H1 (cell line): ENCODE measurements around the gene DNMT1. TPM values are rescaled to one million over a fixed set of nuclear protein-coding genes. Genes with fewer than 3 reads are reported as not detected.
"Not testable (repeated sequence)": the region's sequence is repeated elsewhere in the genome, so short reads cannot be mapped to it uniquely, and the experiment has no call there.

Source experiments
- CTCF ChIA-PET: fragments of 300-600 bp; sonication (Branson Sonifier 250); formaldehyde crosslinking; loops from one replicate; lab custom pipeline; 2021; ENCODE audit not compliant: partially characterized antibody; lab: Charles Lee
- POLR2A ChIA-PET: fragments of 300-600 bp; sonication (Branson Sonifier 250); formaldehyde crosslinking; loops from one replicate; lab custom pipeline; 2021; ENCODE audit warnings: inconsistent platforms; ENCODE audit not compliant: partially characterized antibody; lab: Charles Lee
- DNase-seq, 2 experiments: peaks; one replicate each; pipeline versions ENCODE4 v3.0.0 to v3.0.0-alpha.2; 2010 to 2022; ENCODE audit warnings: low spot score in 2 of 2, low read depth in 1 of 2, mixed read lengths in 1 of 2
- FAIRE-seq: peaks from 2 replicates; lab custom pipeline; 2011; peaks lifted over from hg19 to GRCh38; lab: Jason Lieb, UNC
- H2AFZ ChIP-seq: 2 replicates; pipeline ENCODE4 v1.8.1; 2012; ENCODE audit warnings: low read length, inconsistent platforms
- H2AK5ac ChIP-seq: 2 replicates; pipeline ENCODE4 v1.6.1; 2013; ENCODE audit warnings: low read depth, low read length
- H2BK120ac ChIP-seq: replicated peaks from 2 replicates; pipeline ENCODE3; 2013; ENCODE audit warnings: low read depth, low read length, inconsistent platforms
- H2BK12ac ChIP-seq: 2 replicates; pipeline ENCODE4 v1.6.1; 2013; ENCODE audit warnings: low read depth, low read length
- H2BK15ac ChIP-seq: 2 replicates; pipeline ENCODE4 v1.6.1; 2013; ENCODE audit warnings: low read length
- H2BK20ac ChIP-seq: 2 replicates; pipeline ENCODE4 v1.6.1; 2013; ENCODE audit warnings: low read length
- H2BK5ac ChIP-seq: 2 replicates; pipeline ENCODE4 v1.6.1; 2013; ENCODE audit warnings: low read depth, low read length
- H3K14ac ChIP-seq: 2 replicates; pipeline ENCODE4 v1.6.1; 2013; ENCODE audit warnings: inconsistent platforms; ENCODE audit not compliant: insufficient read length
- H3K18ac ChIP-seq: 2 replicates; pipeline ENCODE4 v1.6.1; 2013; ENCODE audit warnings: low read length; ENCODE audit errors: extremely low read depth
- H3K23ac ChIP-seq: 2 replicates; pipeline ENCODE4 v1.6.1; 2013; ENCODE audit warnings: inconsistent platforms; ENCODE audit not compliant: insufficient read length
- H3K23me2 ChIP-seq: 2 replicates; pipeline ENCODE4 v1.6.1; 2013; ENCODE audit warnings: low read depth, low read length
- H3K27ac ChIP-seq: 2 replicates; pipeline ENCODE4 v1.6.1; 2011; ENCODE audit warnings: low read depth, low read length, inconsistent platforms
- H3K27me3 ChIP-seq, 4 experiments: replicated peaks in 1 of 4; 1 replicate in 1 of 4; 2 replicates in 3 of 4; pipeline versions ENCODE4 v1.6.1 to v1.8.1; 2011 to 2013; ENCODE audit warnings: low read length in 3 of 4, mild to moderate bottlenecking in 3 of 4, inconsistent platforms in 2 of 4, mixed read lengths in 2 of 4, moderate library complexity in 1 of 4; ENCODE audit not compliant: control insufficient read depth in 3 of 4, insufficient read depth in 3 of 4; ENCODE audit errors: extremely low read depth in 1 of 4
- H3K36me3 ChIP-seq, 4 experiments: 2 replicates each; pipeline versions ENCODE4 v1.6.1 to v1.8.1; 2011 to 2013; ENCODE audit warnings: mild to moderate bottlenecking in 4 of 4, low read length in 3 of 4, moderate library complexity in 2 of 4, control low read depth in 1 of 4, inconsistent platforms in 1 of 4; ENCODE audit not compliant: insufficient read depth in 4 of 4, control insufficient read depth in 2 of 4
- H3K4ac ChIP-seq: replicated peaks from 2 replicates; pipeline ENCODE3; 2013; ENCODE audit warnings: low read length, low read depth, mixed read lengths, inconsistent platforms; ENCODE audit not compliant: insufficient read length
- H3K4me1 ChIP-seq, 4 experiments: replicated peaks in 1 of 4; 1 replicate in 1 of 4; 2 replicates in 3 of 4; pipeline versions ENCODE4 v1.6.1 to v1.8.1; 2011 to 2013; ENCODE audit warnings: low read length in 3 of 4, inconsistent platforms in 2 of 4, mixed read lengths in 1 of 4; ENCODE audit not compliant: insufficient read depth in 4 of 4, control insufficient read depth in 3 of 4
- H3K4me2 ChIP-seq, 2 experiments: 2 replicates each; pipeline versions ENCODE4 v1.6.1 to v1.8.1; 2011 to 2013; ENCODE audit warnings: low read depth in 2 of 2, low read length in 2 of 2, control low read depth in 1 of 2, inconsistent platforms in 1 of 2, mild to moderate bottlenecking in 1 of 2; ENCODE audit not compliant: insufficient read depth in 1 of 2
- H3K4me3 ChIP-seq, 4 experiments: fragments of 200-600, 300-600 bp in 1 of 4; sonication (generic), shearing (Covaris generic), sonication (Bioruptor Twin) in 1 of 4; 2 replicates each; pipeline versions ENCODE4 v1.5.1 to v1.8.1; 2011 to 2016; ENCODE audit warnings: low read length in 4 of 4, low read depth in 3 of 4, control low read depth in 2 of 4, inconsistent platforms in 2 of 4, mild to moderate bottlenecking in 2 of 4, mixed read lengths in 1 of 4, moderate library complexity in 1 of 4; ENCODE audit not compliant: insufficient read depth in 2 of 4; ENCODE audit errors: extremely low read depth in 1 of 4
- H3K56ac ChIP-seq: replicated peaks from 2 replicates; pipeline ENCODE3; 2013; ENCODE audit warnings: low read depth, mild to moderate bottlenecking, mixed read lengths, low read length, inconsistent platforms; ENCODE audit not compliant: insufficient read length
- H3K79me1 ChIP-seq: 2 replicates; pipeline ENCODE4 v1.6.1; 2013; ENCODE audit warnings: low read depth, low read length, control low read depth
- H3K79me2 ChIP-seq, 2 experiments: 2 replicates each; pipeline versions ENCODE4 v1.6.1 to v1.8.1; 2012 to 2013; ENCODE audit warnings: low read length in 2 of 2, mild to moderate bottlenecking in 2 of 2, inconsistent platforms in 1 of 2; ENCODE audit not compliant: insufficient read depth in 2 of 2, control insufficient read depth in 1 of 2
- H3K9ac ChIP-seq, 4 experiments: replicated peaks in 1 of 4; 1 replicate in 1 of 4; 2 replicates in 3 of 4; pipeline versions ENCODE4 v1.6.1 to v1.8.1; 2011 to 2013; ENCODE audit warnings: low read depth in 3 of 4, low read length in 3 of 4, control low read depth in 2 of 4, mild to moderate bottlenecking in 2 of 4, moderate library complexity in 2 of 4, inconsistent platforms in 1 of 4; ENCODE audit errors: extremely low read depth in 1 of 4
- H3K9me3 ChIP-seq, 2 experiments: 2 replicates each; pipeline versions ENCODE4 v1.6.1 to v1.8.1; 2012 to 2013; ENCODE audit warnings: mild to moderate bottlenecking in 2 of 2, moderate library complexity in 2 of 2, control low read depth in 1 of 2, inconsistent platforms in 1 of 2, low read depth in 1 of 2, low read length in 1 of 2, mixed read lengths in 1 of 2; ENCODE audit not compliant: insufficient read depth in 2 of 2
- H4K20me1 ChIP-seq, 2 experiments: replicated peaks in 1 of 2; 2 replicates each; pipeline versions ENCODE3 to v1.8.1; 2011 to 2013; ENCODE audit warnings: inconsistent platforms in 2 of 2, low read length in 2 of 2, mild to moderate bottlenecking in 1 of 2; ENCODE audit not compliant: insufficient read depth in 2 of 2, control insufficient read depth in 1 of 2
- H4K5ac ChIP-seq: 2 replicates; pipeline ENCODE4 v1.6.1; 2013; ENCODE audit warnings: low read length, low read depth, mixed read lengths, inconsistent platforms; ENCODE audit not compliant: insufficient read length
- H4K8ac ChIP-seq: 2 replicates; pipeline ENCODE4 v1.8.0; 2013; ENCODE audit warnings: mild to moderate bottlenecking, moderate library complexity, low read length, inconsistent platforms; ENCODE audit not compliant: insufficient read depth; ENCODE audit errors: extremely low read depth
- H4K91ac ChIP-seq: replicated peaks from 2 replicates; pipeline ENCODE3; 2013; ENCODE audit warnings: low read length, mixed read lengths, inconsistent platforms; ENCODE audit not compliant: insufficient read length
- EGR1 ChIP-seq: IDR thresholded peaks from 2 replicates; pipeline ENCODE4 v1.6.1; 2011; ENCODE audit warnings: low read depth, low read length, borderline replicate concordance
- GABPA ChIP-seq: IDR thresholded peaks from 2 replicates; pipeline ENCODE4 v1.6.1; 2011; ENCODE audit warnings: mild to moderate bottlenecking, low read length, moderate library complexity, borderline replicate concordance; ENCODE audit not compliant: insufficient read depth
- POLR2AphosphoS5 ChIP-seq: IDR thresholded peaks from 2 replicates; pipeline ENCODE4 v1.6.1; 2011; ENCODE audit warnings: low read depth, low read length
- SP2 ChIP-seq: IDR thresholded peaks from 2 replicates; pipeline ENCODE4 v1.6.1; 2012; ENCODE audit warnings: mild to moderate bottlenecking, low read length, inconsistent platforms
- SUZ12 ChIP-seq: fragments of 200-600 bp; sonication (generic); IDR thresholded peaks from 2 replicates; pipeline ENCODE4 v1.6.1; 2012; ENCODE audit warnings: mild to moderate bottlenecking, inconsistent platforms, low read length, moderate library complexity, mixed read lengths
- YY1 ChIP-seq: IDR thresholded peaks from 2 replicates; pipeline ENCODE4 v1.6.1; 2011; ENCODE audit warnings: low read depth, mild to moderate bottlenecking, low read length
- WGBS, 2 experiments: shearing (Covaris generic) in 1 of 2; methylation state at CpG; one replicate each; pipeline versions ENCODE4 v1.1.6 to v1.1.7; 2013 to 2015; ENCODE audit warnings: low lambda C conversion rate in 2 of 2, mixed read lengths in 2 of 2, inconsistent platforms in 1 of 2, low coverage in 1 of 2, missing lambda C conversion rate in 1 of 2; ENCODE audit not compliant: insufficient replicate concordance in 2 of 2, insufficient coverage in 1 of 2, insufficient read length in 1 of 2; ENCODE audit errors: extremely low coverage in 1 of 2, missing lambda C conversion rate in 1 of 2; 5-methylcytosine and 5-hydroxymethylcytosine counted together
- polyA plus RNA-seq, 7 experiments: library from polyadenylated mRNA; depleted of rRNA in 3 of 7; stranded (reverse) in 5 of 7; unstranded in 2 of 7; fragments of >200 nt in 5 of 7; fragments of 200-250 nt in 2 of 7; gene quantifications; 1 replicate in 5 of 7; 2 replicates in 1 of 7; 4 replicates in 1 of 7; pipeline versions ENCODE4 v1.2.1 to v1.2.3, GENCODE V29; 2011 to 2013; ENCODE audit warnings: missing spikeins in 2 of 7, mixed read lengths in 2 of 7
- total RNA-seq: library from RNA; stranded (reverse); fragmentation: NEBNext Ultra II Directional; extraction: Animal tissue kit (Norgen Biotek cat#: 25700); gene quantifications from 2 replicates; pipeline ENCODE4 v1.2.1, GENCODE V29; 2021
- TF ChIP-seq, protein P1 (sequence below), 3 experiments: IDR thresholded peaks; 1 replicate in 2 of 3; 2 replicates in 1 of 3; pipeline versions ENCODE4 v1.5.1 to v1.6.1; 2011; ENCODE audit warnings: low read length in 3 of 3, mild to moderate bottlenecking in 3 of 3, inconsistent platforms in 2 of 3, low read depth in 1 of 3, moderate library complexity in 1 of 3; ENCODE audit not compliant: insufficient read depth in 1 of 3; ENCODE audit errors: control extremely low read depth in 1 of 3

The DNMT1 gene
- total and polyA plus RNA-seq, 2 of the 8 experiments (the other 6 are each of a cell fraction or from before 2014, with no cell fraction given) = 101 to 210 TPM

DNA sequence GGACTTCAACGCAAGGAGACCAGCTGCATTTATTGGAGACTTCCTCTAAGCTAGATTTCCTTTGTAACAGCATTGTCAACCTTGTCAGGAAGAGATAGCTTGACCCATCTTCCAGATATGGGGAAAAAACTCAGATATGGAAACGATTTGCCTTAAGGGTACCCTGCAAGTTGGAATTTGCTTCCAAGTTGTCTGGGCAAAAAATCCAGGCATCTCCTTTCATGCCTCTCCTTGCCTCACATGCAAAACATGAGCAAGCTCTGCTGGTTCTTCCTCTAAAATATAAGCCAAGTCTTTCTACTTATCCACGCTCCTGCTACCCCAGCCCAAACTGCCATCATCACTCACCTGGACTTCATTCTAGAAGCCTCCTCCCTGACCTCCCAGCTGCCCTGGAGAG is 6.4 kb upstream of the DNMT1 start (continued):
- TF ChIP-seq POLR2AphosphoS5 (no peak), SP2 (no peak), SUZ12 (no peak), YY1 (no peak), GABPA (no peak), EGR1 (no peak)
- TF ChIP-seq, protein P1, sequence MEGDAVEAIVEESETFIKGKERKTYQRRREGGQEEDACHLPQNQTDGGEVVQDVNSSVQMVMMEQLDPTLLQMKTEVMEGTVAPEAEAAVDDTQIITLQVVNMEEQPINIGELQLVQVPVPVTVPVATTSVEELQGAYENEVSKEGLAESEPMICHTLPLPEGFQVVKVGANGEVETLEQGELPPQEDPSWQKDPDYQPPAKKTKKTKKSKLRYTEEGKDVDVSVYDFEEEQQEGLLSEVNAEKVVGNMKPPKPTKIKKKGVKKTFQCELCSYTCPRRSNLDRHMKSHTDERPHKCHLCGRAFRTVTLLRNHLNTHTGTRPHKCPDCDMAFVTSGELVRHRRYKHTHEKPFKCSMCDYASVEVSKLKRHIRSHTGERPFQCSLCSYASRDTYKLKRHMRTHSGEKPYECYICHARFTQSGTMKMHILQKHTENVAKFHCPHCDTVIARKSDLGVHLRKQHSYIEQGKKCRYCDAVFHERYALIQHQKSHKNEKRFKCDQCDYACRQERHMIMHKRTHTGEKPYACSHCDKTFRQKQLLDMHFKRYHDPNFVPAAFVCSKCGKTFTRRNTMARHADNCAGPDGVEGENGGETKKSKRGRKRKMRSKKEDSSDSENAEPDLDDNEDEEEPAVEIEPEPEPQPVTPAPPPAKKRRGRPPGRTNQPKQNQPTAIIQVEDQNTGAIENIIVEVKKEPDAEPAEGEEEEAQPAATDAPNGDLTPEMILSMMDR (IDR thresholded peaks at IDR 0.05; ENCODE audit: control extremely low read depth in 1 of 3, insufficient read depth in 1 of 3, low read depth in 1 of 3, low read length in 3 of 3) = no peak
- TF ChIP-seq, all 59 proteins: peak for 0

DNA sequence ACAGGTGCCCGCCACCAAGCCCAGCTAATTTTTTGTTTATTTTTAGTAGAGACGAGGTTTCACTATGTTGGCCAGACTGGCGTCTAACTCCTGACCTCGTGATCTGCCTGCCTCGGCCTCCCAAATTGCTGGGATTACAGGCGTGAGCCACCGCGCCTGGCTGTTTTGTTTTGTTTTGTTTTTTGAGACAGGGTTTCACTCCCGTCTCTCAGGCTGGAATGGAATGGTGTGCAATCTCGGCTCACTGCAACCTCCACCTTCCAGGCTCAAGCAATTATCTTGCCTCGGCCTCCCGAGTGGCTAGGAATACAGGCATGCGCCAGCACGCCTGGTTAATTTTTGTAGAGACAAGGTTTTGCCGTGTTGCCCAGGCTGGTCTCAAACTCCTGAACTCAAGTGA is 5.3 kb upstream of the DNMT1 start:
- H3K18ac ChIP-seq, H3K14ac ChIP-seq, H3K9ac ChIP-seq, H3K27ac ChIP-seq, H2BK12ac ChIP-seq, H2BK5ac ChIP-seq, H3K4me1 ChIP-seq, H3K79me1 ChIP-seq, DNase-seq, H2BK120ac ChIP-seq, H3K56ac ChIP-seq, H3K23me2 ChIP-seq, FAIRE-seq, H4K8ac ChIP-seq, H3K9me3 ChIP-seq, H4K5ac ChIP-seq, H3K27me3 ChIP-seq, H2BK20ac ChIP-seq, H3K4me2 ChIP-seq, H3K23ac ChIP-seq, H4K91ac ChIP-seq, H4K20me1 ChIP-seq, H3K4ac ChIP-seq, H3K79me2 ChIP-seq, H3K4me3 ChIP-seq, H2AK5ac ChIP-seq, H3K36me3 ChIP-seq, H2AFZ ChIP-seq: not testable (repeated sequence)
- H2BK15ac ChIP-seq = 0 out of 2 replicates have a peak overlapping the region, but pooled peaks have one; percentile 18
- CTCF ChIA-PET = interaction anchor here (2.1 kb wide), 1 partner anchor 59 kb away, joined by 7 read pairs; no protein-coding TSS in a partner anchor
- POLR2A ChIA-PET = interaction anchor here (1.4 kb wide), 1 partner anchor 58 kb away, joined by 5 read pairs; no protein-coding TSS in a partner anchor
- 89% methylated on average over 15 of the region's 15 CpGs; no CpG with 5 or more reads in 1 of the 2 experiments for WGBS, 2 experiments
